ENCODE data around the gene RAPGEFL1.

Gene RAPGEFL1

GRCh38 chr17:40243761-40244160 is 66.5 kb downstream of the RAPGEFL1 start:
- no peak overlapping the region for H3K4me3 ChIP-seq (replicated peaks in 1 of 2; ENCODE audit: low read depth in 2 of 2, low read length in 2 of 2)
- TF ChIP-seq, protein P1, sequence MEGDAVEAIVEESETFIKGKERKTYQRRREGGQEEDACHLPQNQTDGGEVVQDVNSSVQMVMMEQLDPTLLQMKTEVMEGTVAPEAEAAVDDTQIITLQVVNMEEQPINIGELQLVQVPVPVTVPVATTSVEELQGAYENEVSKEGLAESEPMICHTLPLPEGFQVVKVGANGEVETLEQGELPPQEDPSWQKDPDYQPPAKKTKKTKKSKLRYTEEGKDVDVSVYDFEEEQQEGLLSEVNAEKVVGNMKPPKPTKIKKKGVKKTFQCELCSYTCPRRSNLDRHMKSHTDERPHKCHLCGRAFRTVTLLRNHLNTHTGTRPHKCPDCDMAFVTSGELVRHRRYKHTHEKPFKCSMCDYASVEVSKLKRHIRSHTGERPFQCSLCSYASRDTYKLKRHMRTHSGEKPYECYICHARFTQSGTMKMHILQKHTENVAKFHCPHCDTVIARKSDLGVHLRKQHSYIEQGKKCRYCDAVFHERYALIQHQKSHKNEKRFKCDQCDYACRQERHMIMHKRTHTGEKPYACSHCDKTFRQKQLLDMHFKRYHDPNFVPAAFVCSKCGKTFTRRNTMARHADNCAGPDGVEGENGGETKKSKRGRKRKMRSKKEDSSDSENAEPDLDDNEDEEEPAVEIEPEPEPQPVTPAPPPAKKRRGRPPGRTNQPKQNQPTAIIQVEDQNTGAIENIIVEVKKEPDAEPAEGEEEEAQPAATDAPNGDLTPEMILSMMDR (IDR thresholded peaks at IDR 0.05; ENCODE audit: low read depth, low read length): no peak
- no peak for DNase-seq (ENCODE audit: low read depth in 2 of 2)

- no peak for DNase-seq (ENCODE audit: low read depth in 2 of 2)
- H3K4me3 ChIP-seq (replicated peaks in 1 of 2; ENCODE audit: low read depth in 2 of 2, low read length in 2 of 2): no peak overlapping the region
- TF ChIP-seq, protein P1 (IDR thresholded peaks at IDR 0.05; ENCODE audit: low read depth, low read length): no peak
Observed at GRCh38 chr17:40244255-40244654, 67.0 kb downstream of the RAPGEFL1 start.
